ENCODE data around the gene TEC. TPM values are rescaled to one million over a fixed set of nuclear protein-coding genes. Genes with fewer than 3 reads are reported as not detected.

Gene TEC
- total and polyA plus RNA-seq, 9 of the 15 experiments (the other 6 are each of a cell fraction or from before 2014, with no cell fraction given) = 5.3 to 14.7 (median 8.8) TPM

DNA sequence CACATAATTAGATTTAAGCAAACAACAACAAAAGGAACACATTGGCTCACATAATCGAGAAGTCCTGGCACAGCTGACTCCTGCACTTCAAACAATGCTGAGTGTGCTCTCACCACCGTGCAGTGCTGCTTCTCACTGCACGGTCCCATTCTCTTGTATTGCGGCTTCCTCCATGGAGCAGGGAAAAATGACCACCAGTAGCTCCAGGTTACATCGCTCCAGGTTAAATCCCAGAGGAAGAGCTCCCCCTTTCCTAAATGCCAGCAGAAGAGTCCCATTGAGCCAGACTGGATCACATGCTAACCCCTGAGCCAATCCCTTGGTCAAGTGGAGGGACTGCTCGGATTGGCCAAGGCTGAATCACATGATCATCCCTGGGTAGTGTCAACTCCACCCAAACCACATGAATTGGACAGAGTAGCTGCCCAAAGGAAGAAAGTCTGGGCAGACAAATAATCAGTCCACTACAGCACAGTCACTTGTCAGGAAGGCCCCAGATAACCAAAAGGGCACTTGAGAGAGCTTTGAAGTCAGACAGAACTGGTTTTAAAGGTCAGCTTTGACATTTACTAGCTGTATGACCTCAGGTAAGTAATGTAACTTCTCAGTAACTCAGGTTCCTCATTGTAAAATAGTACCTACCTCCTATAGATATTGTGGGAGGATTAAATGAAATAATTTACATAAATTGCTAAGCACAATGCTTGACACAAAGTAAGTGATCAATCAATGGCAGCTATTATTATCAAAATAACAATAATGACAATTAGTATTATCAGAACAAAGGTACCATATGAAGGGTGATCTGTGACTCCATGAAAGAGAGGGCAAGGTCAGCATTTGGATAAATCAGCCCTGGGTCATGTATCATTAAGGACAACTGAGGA, 14.3 kb downstream of the TEC start (continued):
- TF ChIP-seq, protein P1, sequence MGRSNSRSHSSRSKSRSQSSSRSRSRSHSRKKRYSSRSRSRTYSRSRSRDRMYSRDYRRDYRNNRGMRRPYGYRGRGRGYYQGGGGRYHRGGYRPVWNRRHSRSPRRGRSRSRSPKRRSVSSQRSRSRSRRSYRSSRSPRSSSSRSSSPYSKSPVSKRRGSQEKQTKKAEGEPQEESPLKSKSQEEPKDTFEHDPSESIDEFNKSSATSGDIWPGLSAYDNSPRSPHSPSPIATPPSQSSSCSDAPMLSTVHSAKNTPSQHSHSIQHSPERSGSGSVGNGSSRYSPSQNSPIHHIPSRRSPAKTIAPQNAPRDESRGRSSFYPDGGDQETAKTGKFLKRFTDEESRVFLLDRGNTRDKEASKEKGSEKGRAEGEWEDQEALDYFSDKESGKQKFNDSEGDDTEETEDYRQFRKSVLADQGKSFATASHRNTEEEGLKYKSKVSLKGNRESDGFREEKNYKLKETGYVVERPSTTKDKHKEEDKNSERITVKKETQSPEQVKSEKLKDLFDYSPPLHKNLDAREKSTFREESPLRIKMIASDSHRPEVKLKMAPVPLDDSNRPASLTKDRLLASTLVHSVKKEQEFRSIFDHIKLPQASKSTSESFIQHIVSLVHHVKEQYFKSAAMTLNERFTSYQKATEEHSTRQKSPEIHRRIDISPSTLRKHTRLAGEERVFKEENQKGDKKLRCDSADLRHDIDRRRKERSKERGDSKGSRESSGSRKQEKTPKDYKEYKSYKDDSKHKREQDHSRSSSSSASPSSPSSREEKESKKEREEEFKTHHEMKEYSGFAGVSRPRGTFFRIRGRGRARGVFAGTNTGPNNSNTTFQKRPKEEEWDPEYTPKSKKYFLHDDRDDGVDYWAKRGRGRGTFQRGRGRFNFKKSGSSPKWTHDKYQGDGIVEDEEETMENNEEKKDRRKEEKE (IDR thresholded peaks at IDR 0.05; ENCODE audit: borderline replicate concordance in 1 of 2, control insufficient read depth in 1 of 2, low read depth in 2 of 2, low read length in 1 of 2) = no peak
- TF ChIP-seq TEAD4 (IDR thresholded peaks at IDR 0.05; ENCODE audit: low read length) (peak; percentile 87), TEAD4 (CRISPR knock-in tag; IDR thresholded peaks at IDR 0.05; ENCODE audit: borderline replicate concordance) (no peak), NR2C1 (IDR thresholded peaks at IDR 0.05) (peak; percentile 56; the same call in 1 of the 2 replicates), NR2C1 (tag; IDR thresholded peaks at IDR 0.05) (peak; percentile 60; the same call in 1 of the 2 replicates), PML (IDR thresholded peaks at IDR 0.05; ENCODE audit: low read length) (peak; percentile 66), ESRRA (IDR thresholded peaks at IDR 0.05; ENCODE audit: borderline replicate concordance, low read depth) (peak; percentile 27; the same call in 1 of the 2 replicates), KDM1A (IDR thresholded peaks at IDR 0.05) (peak; percentile 59 to 79; a peak in 3 of 4 replicates), MTA2 (IDR thresholded peaks at IDR 0.05; ENCODE audit: low read depth) (peak; percentile 45), KAT2B (IDR thresholded peaks at IDR 0.05; ENCODE audit: low read depth, low read length) (no peak), THRAP3 (IDR thresholded peaks at IDR 0.05; ENCODE audit: borderline replicate concordance) (no peak), HDAC2 (IDR thresholded peaks at IDR 0.05) (peak; percentile 49; the same call in 1 of the 2 replicates)
- TF ChIP-seq, protein P2, sequence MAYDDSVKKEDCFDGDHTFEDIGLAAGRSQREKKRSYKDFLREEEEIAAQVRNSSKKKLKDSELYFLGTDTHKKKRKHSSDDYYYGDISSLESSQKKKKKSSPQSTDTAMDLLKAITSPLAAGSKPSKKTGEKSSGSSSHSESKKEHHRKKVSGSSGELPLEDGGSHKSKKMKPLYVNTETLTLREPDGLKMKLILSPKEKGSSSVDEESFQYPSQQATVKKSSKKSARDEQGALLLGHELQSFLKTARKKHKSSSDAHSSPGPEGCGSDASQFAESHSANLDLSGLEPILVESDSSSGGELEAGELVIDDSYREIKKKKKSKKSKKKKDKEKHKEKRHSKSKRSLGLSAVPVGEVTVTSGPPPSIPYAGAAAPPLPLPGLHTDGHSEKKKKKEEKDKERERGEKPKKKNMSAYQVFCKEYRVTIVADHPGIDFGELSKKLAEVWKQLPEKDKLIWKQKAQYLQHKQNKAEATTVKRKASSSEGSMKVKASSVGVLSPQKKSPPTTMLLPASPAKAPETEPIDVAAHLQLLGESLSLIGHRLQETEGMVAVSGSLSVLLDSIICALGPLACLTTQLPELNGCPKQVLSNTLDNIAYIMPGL (CRISPR knock-in tag; IDR thresholded peaks at IDR 0.05) = no peak
- TF ChIP-seq, protein P3, sequence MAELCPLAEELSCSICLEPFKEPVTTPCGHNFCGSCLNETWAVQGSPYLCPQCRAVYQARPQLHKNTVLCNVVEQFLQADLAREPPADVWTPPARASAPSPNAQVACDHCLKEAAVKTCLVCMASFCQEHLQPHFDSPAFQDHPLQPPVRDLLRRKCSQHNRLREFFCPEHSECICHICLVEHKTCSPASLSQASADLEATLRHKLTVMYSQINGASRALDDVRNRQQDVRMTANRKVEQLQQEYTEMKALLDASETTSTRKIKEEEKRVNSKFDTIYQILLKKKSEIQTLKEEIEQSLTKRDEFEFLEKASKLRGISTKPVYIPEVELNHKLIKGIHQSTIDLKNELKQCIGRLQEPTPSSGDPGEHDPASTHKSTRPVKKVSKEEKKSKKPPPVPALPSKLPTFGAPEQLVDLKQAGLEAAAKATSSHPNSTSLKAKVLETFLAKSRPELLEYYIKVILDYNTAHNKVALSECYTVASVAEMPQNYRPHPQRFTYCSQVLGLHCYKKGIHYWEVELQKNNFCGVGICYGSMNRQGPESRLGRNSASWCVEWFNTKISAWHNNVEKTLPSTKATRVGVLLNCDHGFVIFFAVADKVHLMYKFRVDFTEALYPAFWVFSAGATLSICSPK (IDR thresholded peaks at IDR 0.05; ENCODE audit: borderline replicate concordance) = no peak
- TF ChIP-seq, protein P4, sequence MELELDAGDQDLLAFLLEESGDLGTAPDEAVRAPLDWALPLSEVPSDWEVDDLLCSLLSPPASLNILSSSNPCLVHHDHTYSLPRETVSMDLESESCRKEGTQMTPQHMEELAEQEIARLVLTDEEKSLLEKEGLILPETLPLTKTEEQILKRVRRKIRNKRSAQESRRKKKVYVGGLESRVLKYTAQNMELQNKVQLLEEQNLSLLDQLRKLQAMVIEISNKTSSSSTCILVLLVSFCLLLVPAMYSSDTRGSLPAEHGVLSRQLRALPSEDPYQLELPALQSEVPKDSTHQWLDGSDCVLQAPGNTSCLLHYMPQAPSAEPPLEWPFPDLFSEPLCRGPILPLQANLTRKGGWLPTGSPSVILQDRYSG (tag; conservative IDR thresholded peaks at IDR 0.05; ENCODE audit: low read depth) = no peak
- TF ChIP-seq, protein P5, sequence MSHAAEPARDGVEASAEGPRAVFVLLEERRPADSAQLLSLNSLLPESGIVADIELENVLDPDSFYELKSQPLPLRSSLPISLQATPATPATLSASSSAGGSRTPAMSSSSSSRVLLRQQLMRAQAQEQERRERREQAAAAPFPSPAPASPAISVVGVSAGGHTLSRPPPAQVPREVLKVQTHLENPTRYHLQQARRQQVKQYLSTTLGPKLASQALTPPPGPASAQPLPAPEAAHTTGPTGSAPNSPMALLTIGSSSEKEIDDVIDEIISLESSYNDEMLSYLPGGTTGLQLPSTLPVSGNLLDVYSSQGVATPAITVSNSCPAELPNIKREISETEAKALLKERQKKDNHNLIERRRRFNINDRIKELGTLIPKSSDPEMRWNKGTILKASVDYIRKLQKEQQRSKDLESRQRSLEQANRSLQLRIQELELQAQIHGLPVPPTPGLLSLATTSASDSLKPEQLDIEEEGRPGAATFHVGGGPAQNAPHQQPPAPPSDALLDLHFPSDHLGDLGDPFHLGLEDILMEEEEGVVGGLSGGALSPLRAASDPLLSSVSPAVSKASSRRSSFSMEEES (CRISPR knock-in tag; IDR thresholded peaks at IDR 0.05) = peak; percentile 98

Measured in K562 (cell line).